Upper lobe of left lung (tissue), 4 donors: Measurements from ENCODE around the gene AMELX.

Experiments used
- EP300 ChIP-seq, 4 donors: sonication (generic); formaldehyde crosslinking; IDR thresholded peaks; one replicate each; pipeline ENCODE4 v1.5.1; 2017; ENCODE audit warnings: antibody characterized with exemption in 4 of 4, control low read depth in 2 of 4
- POLR2A ChIP-seq, 4 donors: fragments of 450-650 bp; IDR thresholded peaks; one replicate each; pipeline ENCODE4 v1.5.1; 2016 to 2017; ENCODE audit warnings: antibody characterized with exemption in 4 of 4, mild to moderate bottlenecking in 2 of 4
- TF ChIP-seq, protein P1 (sequence below), 6 experiments: fragments of 450-650 bp in 4 of 6; fragments of 200-600 bp in 2 of 6; sonication (generic) in 2 of 6; IDR thresholded peaks; one replicate each; pipeline ENCODE4 v1.5.1; 2016 to 2019; ENCODE audit warnings: antibody characterized with exemption in 6 of 6

DNA sequence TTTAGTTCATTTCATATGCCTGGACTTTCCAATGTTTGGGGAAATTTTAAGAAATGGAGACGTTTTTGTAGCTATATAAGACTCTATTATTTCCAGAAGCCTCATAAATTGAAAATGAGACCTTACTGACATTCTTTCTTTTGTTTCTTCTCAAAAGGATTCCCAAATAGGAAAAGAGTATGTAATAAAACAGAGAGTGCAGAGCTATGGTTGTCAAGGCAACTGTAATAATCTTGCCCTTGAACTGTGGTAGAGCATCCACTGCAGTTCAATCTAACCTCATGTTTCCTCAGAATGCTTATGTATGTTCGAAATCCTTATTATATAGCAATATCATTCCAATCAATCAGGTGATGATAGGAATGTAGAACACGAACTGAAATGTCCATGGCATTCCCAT lies 54.1 kb downstream of the AMELX start:
- TF ChIP-seq EP300 (IDR thresholded peaks at IDR 0.05) (no peak), POLR2A (IDR thresholded peaks at IDR 0.05) (no peak)
- TF ChIP-seq, protein P1, sequence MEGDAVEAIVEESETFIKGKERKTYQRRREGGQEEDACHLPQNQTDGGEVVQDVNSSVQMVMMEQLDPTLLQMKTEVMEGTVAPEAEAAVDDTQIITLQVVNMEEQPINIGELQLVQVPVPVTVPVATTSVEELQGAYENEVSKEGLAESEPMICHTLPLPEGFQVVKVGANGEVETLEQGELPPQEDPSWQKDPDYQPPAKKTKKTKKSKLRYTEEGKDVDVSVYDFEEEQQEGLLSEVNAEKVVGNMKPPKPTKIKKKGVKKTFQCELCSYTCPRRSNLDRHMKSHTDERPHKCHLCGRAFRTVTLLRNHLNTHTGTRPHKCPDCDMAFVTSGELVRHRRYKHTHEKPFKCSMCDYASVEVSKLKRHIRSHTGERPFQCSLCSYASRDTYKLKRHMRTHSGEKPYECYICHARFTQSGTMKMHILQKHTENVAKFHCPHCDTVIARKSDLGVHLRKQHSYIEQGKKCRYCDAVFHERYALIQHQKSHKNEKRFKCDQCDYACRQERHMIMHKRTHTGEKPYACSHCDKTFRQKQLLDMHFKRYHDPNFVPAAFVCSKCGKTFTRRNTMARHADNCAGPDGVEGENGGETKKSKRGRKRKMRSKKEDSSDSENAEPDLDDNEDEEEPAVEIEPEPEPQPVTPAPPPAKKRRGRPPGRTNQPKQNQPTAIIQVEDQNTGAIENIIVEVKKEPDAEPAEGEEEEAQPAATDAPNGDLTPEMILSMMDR (IDR thresholded peaks at IDR 0.05): no peak
